ENCODE data around the gene MYH6. TPM values are rescaled to one million over a fixed set of nuclear protein-coding genes. Genes with fewer than 3 reads are reported as not detected.

The MYH6 gene
- total RNA-seq, 1 experiment from 2014 or later, result 0.07 TPM

DNA sequence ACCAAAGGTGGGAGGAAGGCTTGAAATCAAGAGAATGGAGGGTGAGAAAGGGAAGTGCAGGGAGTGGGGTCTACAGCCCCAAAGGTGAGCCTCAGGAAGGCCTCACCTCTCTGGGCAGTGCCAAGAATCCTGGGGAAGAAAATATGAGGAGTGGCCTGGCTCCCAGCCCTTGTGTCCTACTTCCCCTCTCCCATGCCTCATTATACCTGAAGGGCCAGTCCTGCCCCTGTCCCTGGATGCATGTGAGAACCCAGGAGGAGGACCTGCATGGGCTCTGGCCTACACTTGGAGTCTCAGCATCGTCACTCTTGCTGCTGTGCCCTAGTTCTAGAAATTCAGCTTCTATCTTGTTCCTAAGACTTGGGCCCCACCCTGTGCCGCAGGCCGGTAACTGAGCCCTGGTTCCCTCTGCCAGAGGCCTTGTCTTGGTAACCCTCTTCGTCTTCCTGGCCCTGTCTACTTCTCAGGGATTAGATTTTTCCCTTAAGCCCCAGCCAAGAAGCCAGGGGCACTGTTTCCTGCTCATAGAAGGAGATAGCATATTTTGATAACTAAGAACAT, 38.3 kb upstream of the MYH6 start:
- Histone ChIP-seq H3K79me2 (ENCODE audit: insufficient read depth, low read length) (no peaks in the 10 kb centered on the region), H3K79me1 (ENCODE audit: insufficient read depth, low read depth, low read length, poor library complexity, severe bottlenecking) (no peaks in the 10 kb centered on the region), H3T11ph (ENCODE audit: low read length) (no peak overlapping the region), H3K18ac (ENCODE audit: insufficient read length, low read depth, low read length) (no peak overlapping the region), H4K20me1 (ENCODE audit: control insufficient read depth, insufficient read depth, insufficient read length) (no peaks in the 10 kb centered on the region), H3K27me3 (ENCODE audit: insufficient read depth, low read length) (no peaks in the 10 kb centered on the region), H2BK120ac (ENCODE audit: low read depth, low read length, poor library complexity, severe bottlenecking) (no peak overlapping the region), H3K9me3 (ENCODE audit: control insufficient read depth, low read depth, low read length) (no peaks in the 10 kb centered on the region), H2BK12ac (ENCODE audit: insufficient read length, low read depth, low read length) (no peak overlapping the region), H2AK5ac (ENCODE audit: insufficient read length, low read length) (no peak overlapping the region), H3K14ac (ENCODE audit: insufficient read depth, low read length) (no peak overlapping the region), H4K8ac (replicated peaks; ENCODE audit: insufficient read length, low read depth, low read length) (no peak overlapping the region), H3K4ac (ENCODE audit: low read depth, low read length) (no peak overlapping the region), H4K5ac (ENCODE audit: insufficient read length, low read depth, low read length) (no peak overlapping the region), H3K4me2 (ENCODE audit: insufficient read depth, insufficient read length, low read length) (no peak overlapping the region), H3K23me2 (ENCODE audit: insufficient read length, low read depth, low read length, poor library complexity, severe bottlenecking) (no peaks in the 10 kb centered on the region), H2BK15ac (ENCODE audit: low read depth, low read length) (no peak overlapping the region), H2AFZ (ENCODE audit: low read length) (no peak overlapping the region), H3K9ac (ENCODE audit: extremely low read depth, insufficient read length, low read length) (no peak overlapping the region), H3K56ac (ENCODE audit: insufficient read length, low read depth, low read length) (no peak overlapping the region), H2BK5ac (ENCODE audit: insufficient read length, low read length) (no peak overlapping the region), H2BK20ac (ENCODE audit: low read depth, low read length, poor library complexity, severe bottlenecking) (no peak overlapping the region), H3K23ac (ENCODE audit: insufficient read length, low read depth, low read length) (no peak overlapping the region), H4K91ac (ENCODE audit: insufficient read length, low read depth, low read length) (no peak overlapping the region), H3K4me1 (ENCODE audit: insufficient read depth, low read length) (no peaks in the 10 kb centered on the region), H3K27ac (ENCODE audit: insufficient read length, low read depth, low read length) (no peak overlapping the region)
- no peak overlapping the region for H3K27ac Mint-ChIP-seq
- peaks cover 22% of the 10 kb centered on the region for H3K27me3 Mint-ChIP-seq (ENCODE audit: low read depth)
- TF ChIP-seq, protein P1, sequence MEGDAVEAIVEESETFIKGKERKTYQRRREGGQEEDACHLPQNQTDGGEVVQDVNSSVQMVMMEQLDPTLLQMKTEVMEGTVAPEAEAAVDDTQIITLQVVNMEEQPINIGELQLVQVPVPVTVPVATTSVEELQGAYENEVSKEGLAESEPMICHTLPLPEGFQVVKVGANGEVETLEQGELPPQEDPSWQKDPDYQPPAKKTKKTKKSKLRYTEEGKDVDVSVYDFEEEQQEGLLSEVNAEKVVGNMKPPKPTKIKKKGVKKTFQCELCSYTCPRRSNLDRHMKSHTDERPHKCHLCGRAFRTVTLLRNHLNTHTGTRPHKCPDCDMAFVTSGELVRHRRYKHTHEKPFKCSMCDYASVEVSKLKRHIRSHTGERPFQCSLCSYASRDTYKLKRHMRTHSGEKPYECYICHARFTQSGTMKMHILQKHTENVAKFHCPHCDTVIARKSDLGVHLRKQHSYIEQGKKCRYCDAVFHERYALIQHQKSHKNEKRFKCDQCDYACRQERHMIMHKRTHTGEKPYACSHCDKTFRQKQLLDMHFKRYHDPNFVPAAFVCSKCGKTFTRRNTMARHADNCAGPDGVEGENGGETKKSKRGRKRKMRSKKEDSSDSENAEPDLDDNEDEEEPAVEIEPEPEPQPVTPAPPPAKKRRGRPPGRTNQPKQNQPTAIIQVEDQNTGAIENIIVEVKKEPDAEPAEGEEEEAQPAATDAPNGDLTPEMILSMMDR (conservative IDR thresholded peaks at IDR 0.05), result no peak
- peaks cover 31 to 39% of the 10 kb centered on the region in 2 experiments for H3K4me1 Mint-ChIP-seq
- no peaks in the 10 kb centered on the region for H3K9me3 Mint-ChIP-seq
- H3K36me3 Mint-ChIP-seq (ENCODE audit: insufficient read depth in 1 of 3, low read depth in 3 of 3), result no peaks in the 10 kb centered on the region
- no CpG with 5 or more reads among the region's 4 CpGs for WGBS (ENCODE audit: extremely low coverage, insufficient read length, low lambda C conversion rate)
- H3K4me3 Mint-ChIP-seq, result no peak overlapping the region
- DNase-seq, result no peak
